SH-SY5Y (cell line): ENCODE results near the gene PRR15L.

Experiments used
- GATA2 ChIP-seq: IDR thresholded peaks from 2 replicates; pipeline ENCODE4 v1.6.1; 2011; ENCODE audit warnings: mild to moderate bottlenecking, low read depth, low read length
- GATA3 ChIP-seq: IDR thresholded peaks from 2 replicates; pipeline ENCODE4 v1.6.1; 2011; ENCODE audit warnings: low read depth, mild to moderate bottlenecking, low read length, moderate library complexity

GRCh38 chr17:47907932-47908562 lies 49.6 kb downstream of the PRR15L start:
- TF ChIP-seq GATA2, result no peak
- TF ChIP-seq GATA3, result no peak
